GM13977 (cell line): Measurements from ENCODE around the gene AFF2.

Experiments
- DNase-seq: peaks from one replicate; pipeline ENCODE4 v3.0.0; 2012; ENCODE audit warnings: low spot score
- CTCF ChIP-seq: IDR thresholded peaks from 2 replicates; pipeline ENCODE4 v1.5.1; 2012; ENCODE audit warnings: mild to moderate bottlenecking, control low read depth; ENCODE audit not compliant: insufficient read depth; ENCODE audit errors: extremely low read depth, missing control alignments
- in situ Hi-C: fragments of 300-500 bp; cut with MboI; formaldehyde crosslinking; loops from one replicate; pipeline ENCODE4 v1.12.0; 2022; ENCODE audit warnings: low sequenced_read_pairs, low pct_unique_long_range_greater_than_20kb, mixed read lengths, inconsistent platforms; ENCODE audit not compliant: unreplicated experiment

The AFF2 gene

GRCh38 chrX:148540114-148540513, 39.7 kb downstream of the AFF2 start:
- in situ Hi-C loops: no loop called here
- DNase-seq: no peak
- TF ChIP-seq CTCF: no peak

- no peak for DNase-seq
- TF ChIP-seq CTCF: no peak
- in situ Hi-C loops: no loop called here
These were observed 40.5 kb downstream of the AFF2 start for GRCh38 chrX:148540671-148541583.

- no peak for DNase-seq
- in situ Hi-C loops: no loop called here
- no peak for TF ChIP-seq CTCF
These were observed 41.1 kb downstream of the AFF2 start for GRCh38 chrX:148541584-148541940.

GRCh38 chrX:148542481-148543255, 42.3 kb downstream of the AFF2 start:
- no peak for TF ChIP-seq CTCF
- in situ Hi-C loops: no loop called here
- no peak for DNase-seq

- TF ChIP-seq CTCF: no peak
- peak; percentile 3 for DNase-seq
- in situ Hi-C loops: no loop called here
These were observed 52.4 kb downstream of the AFF2 start for GRCh38 chrX:148552775-148553174.

- no peak for DNase-seq
- no peak for TF ChIP-seq CTCF
- in situ Hi-C loops: no loop called here
These were observed 54.7 kb downstream of the AFF2 start for GRCh38 chrX:148555101-148555500.
